Keratinocyte (primary cell): ENCODE data around the gene BCL11B. TPM values are rescaled to one million over a fixed set of nuclear protein-coding genes. Genes with fewer than 3 reads are reported as not detected.

Experiments
- DNase-seq: peaks from one replicate; pipeline ENCODE4 v3.0.0-alpha.2; 2011; ENCODE audit warnings: low read depth, missing footprints, low spot score
- FAIRE-seq: peaks from 2 replicates; lab custom pipeline; 2011; peaks lifted over from hg19 to GRCh38; lab: Jason Lieb, UNC
- H2AFZ ChIP-seq: 2 replicates; pipeline ENCODE4 v1.6.0; 2012; ENCODE audit warnings: low read length, control low read depth, inconsistent platforms; ENCODE audit not compliant: control insufficient read depth
- H3K27ac ChIP-seq: 2 replicates; pipeline ENCODE4 v1.5.1; 2011; ENCODE audit warnings: low read length; ENCODE audit not compliant: control insufficient read depth, insufficient read depth
- H3K27me3 ChIP-seq: 3 replicates; pipeline ENCODE4 v1.6.0; 2011; ENCODE audit warnings: low read length; ENCODE audit not compliant: control insufficient read depth, insufficient read depth; ENCODE audit errors: extremely low read depth
- H3K36me3 ChIP-seq, 2 experiments: 2 replicates in 1 of 2; 3 replicates in 1 of 2; pipeline ENCODE4 v1.5.1; 2011; ENCODE audit warnings: low read length in 2 of 2, mild to moderate bottlenecking in 1 of 2; ENCODE audit not compliant: control insufficient read depth in 2 of 2, insufficient read depth in 2 of 2; ENCODE audit errors: extremely low read depth in 1 of 2
- H3K4me1 ChIP-seq: 3 replicates; pipeline ENCODE4 v1.5.1; 2011; ENCODE audit warnings: low read length; ENCODE audit not compliant: control insufficient read depth, insufficient read depth; ENCODE audit errors: extremely low read depth
- H3K4me2 ChIP-seq: 3 replicates; pipeline ENCODE4 v1.6.0; 2011; ENCODE audit warnings: low read depth, low read length; ENCODE audit not compliant: control insufficient read depth, insufficient read depth; ENCODE audit errors: extremely low read depth
- H3K4me3 ChIP-seq, 3 experiments: fragments of 200-600 bp in 1 of 3; sonication (generic) in 1 of 3; 2 replicates in 2 of 3; 3 replicates in 1 of 3; pipeline ENCODE4 v1.5.1; 2011 to 2016; ENCODE audit warnings: low read length in 3 of 3, mild to moderate bottlenecking in 3 of 3, control low read depth in 2 of 3, inconsistent platforms in 1 of 3, low read depth in 1 of 3, mixed read lengths in 1 of 3, mixed run types in 1 of 3, moderate library complexity in 1 of 3; ENCODE audit not compliant: control insufficient read depth in 2 of 3, insufficient read depth in 2 of 3; ENCODE audit errors: extremely low read depth in 1 of 3
- H3K79me2 ChIP-seq: 2 replicates; pipeline ENCODE4 v1.6.0; 2012; ENCODE audit warnings: low read length; ENCODE audit not compliant: control insufficient read depth, insufficient read depth
- H3K9ac ChIP-seq: 3 replicates; pipeline ENCODE4 v1.6.0; 2011; ENCODE audit warnings: low read length; ENCODE audit not compliant: control insufficient read depth, insufficient read depth; ENCODE audit errors: extremely low read depth
- H3K9me1 ChIP-seq: 3 replicates; pipeline ENCODE4 v1.6.0; 2011; ENCODE audit warnings: low read length; ENCODE audit not compliant: control insufficient read depth, insufficient read depth; ENCODE audit errors: extremely low read depth
- H3K9me3 ChIP-seq: 2 replicates; pipeline ENCODE4 v1.5.1; 2012; ENCODE audit warnings: low read depth, low read length; ENCODE audit not compliant: control insufficient read depth
- H4K20me1 ChIP-seq: 3 replicates; pipeline ENCODE4 v1.6.0; 2011; ENCODE audit warnings: low read length; ENCODE audit not compliant: control insufficient read depth, insufficient read depth; ENCODE audit errors: extremely low read depth
- CTCF ChIP-seq, 3 experiments: IDR thresholded peaks in 1 of 3; conservative IDR thresholded peaks in 1 of 3; optimal IDR thresholded peaks in 1 of 3; 2 replicates in 2 of 3; 3 replicates in 1 of 3; pipeline versions ENCODE3 to v1.5.1; 2011; ENCODE audit warnings: low read length in 3 of 3, mild to moderate bottlenecking in 3 of 3, moderate library complexity in 2 of 3, control low read depth in 1 of 3, inconsistent platforms in 1 of 3; ENCODE audit not compliant: insufficient read depth in 2 of 3; ENCODE audit errors: extremely low read depth in 1 of 3
- EZH2 ChIP-seq: IDR thresholded peaks from one replicate; pipeline ENCODE4 v1.6.1; 2012; ENCODE audit warnings: inconsistent platforms, mild to moderate bottlenecking, low read length, moderate library complexity
- dilution Hi-C: fragments of 300-500 bp; cut with MboI; formaldehyde crosslinking; loops from one replicate; pipeline ENCODE4 v1.7.0; 2020; ENCODE audit warnings: low sequenced_read_pairs; ENCODE audit not compliant: extremely low pct_ligation_motif_present
- polyA plus RNA-seq, 5 experiments: library from polyadenylated mRNA; depleted of rRNA in 3 of 5; stranded (reverse) in 3 of 5; stranded (forward) in 1 of 5; unstranded in 1 of 5; fragments of >200 nt; gene quantifications; 1 replicate in 1 of 5; 2 replicates in 3 of 5; 3 replicates in 1 of 5; pipeline versions ENCODE4 v1.2.1 to v1.2.3, GENCODE V29; 2011 to 2012; ENCODE audit warnings: missing spikeins in 2 of 5, low read depth in 1 of 5, low replicate concordance in 1 of 5

The BCL11B gene
- polyA plus RNA-seq, 1 donor (not counting 4 experiments of a cell fraction or from before 2014, with no cell fraction given) = 5.2 TPM

- dilution Hi-C loops = no loop called here
- FAIRE-seq (no peak), DNase-seq (no peak)
- Histone ChIP-seq H3K4me1 (peaks cover 33% of the 10 kb centered on the region), H3K9me3 (no peaks in the 10 kb centered on the region), H3K27me3 (no peaks in the 10 kb centered on the region), H4K20me1 (no peaks in the 10 kb centered on the region), H3K4me2 (no peak overlapping the region), H3K9me1 (no peaks in the 10 kb centered on the region), H3K9ac (no peak overlapping the region), H3K4me3 (no peak overlapping the region), H3K27ac (no peak overlapping the region), H3K36me3 (no peaks in the 10 kb centered on the region), H3K79me2 (no peaks in the 10 kb centered on the region), H2AFZ (no peak overlapping the region)
- TF ChIP-seq CTCF (optimal IDR thresholded peaks at IDR 0.05 in 1 of 3, IDR thresholded peaks at IDR 0.05 in 1 of 3, conservative IDR thresholded peaks at IDR 0.05 in 1 of 3; ENCODE audit: extremely low read depth in 1 of 3, insufficient read depth in 2 of 3, low read length in 3 of 3) = no peak
- no peak for TF ChIP-seq EZH2
These were observed 142.7 kb downstream of the BCL11B start for GRCh38 chr14:99129211-99129696.

GRCh38 chr14:99128185-99128584 lies 143.8 kb downstream of the BCL11B start:
- Histone ChIP-seq H3K36me3 (no peaks in the 10 kb centered on the region), H2AFZ (no peak overlapping the region), H3K9me3 (no peaks in the 10 kb centered on the region), H3K9ac (no peak overlapping the region), H3K27ac (no peak overlapping the region), H4K20me1 (no peaks in the 10 kb centered on the region), H3K4me2 (no peak overlapping the region), H3K27me3 (no peaks in the 10 kb centered on the region), H3K4me1 (peaks cover 22% of the 10 kb centered on the region), H3K79me2 (no peaks in the 10 kb centered on the region), H3K9me1 (no peaks in the 10 kb centered on the region), H3K4me3 (no peak overlapping the region)
- no peak for FAIRE-seq
- dilution Hi-C loops = no loop called here
- TF ChIP-seq EZH2 (no peak), CTCF (optimal IDR thresholded peaks at IDR 0.05 in 1 of 3, IDR thresholded peaks at IDR 0.05 in 1 of 3, conservative IDR thresholded peaks at IDR 0.05 in 1 of 3; ENCODE audit: extremely low read depth in 1 of 3, insufficient read depth in 2 of 3, low read length in 3 of 3) (no peak)
- DNase-seq = no peak
